GM12878 (cell line): ENCODE data around the gene SLC30A7. TPM values are rescaled to one million over a fixed set of nuclear protein-coding genes. Genes with fewer than 3 reads are reported as not detected.

ENCODE experiments used
- ATAC-seq: fragments of 200-7000 bp; cut with Tn5 transposase; 3 replicates; pipeline ENCODE4 v1.9.1; 2020; ENCODE audit warnings: mild to moderate bottlenecking, moderate library complexity
- BruUV-seq: library from RNA; stranded (reverse); fragments of 400-500 nt; replicated peaks from 2 replicates; lab custom pipeline; 2021; lab: Mats Ljungman, UMichigan
- CTCF ChIA-PET: fragments of 300-600 bp; sonication (Branson Sonifier 250); formaldehyde crosslinking; extraction: SDS; loops from one replicate; lab custom pipeline; 2021; ENCODE audit warnings: inconsistent platforms; lab: Yijun Ruan, JAX
- POLR2A ChIA-PET: fragments of 350-600 bp; formaldehyde crosslinking; extraction: SDS; loops from one replicate; lab custom pipeline; 2021; ENCODE audit warnings: inconsistent platforms; lab: Charles Lee
- RAD21 ChIA-PET: fragments of 300-600 bp; sonication (Branson Sonifier 250); formaldehyde crosslinking; loops from one replicate; lab custom pipeline; 2023; ENCODE audit warnings: antibody characterized with exemption; ENCODE audit not compliant: unreplicated experiment; lab: Charles Lee
- SMC1A ChIA-PET: fragments of 300-600 bp; sonication (Branson Sonifier 250); formaldehyde crosslinking; loops from one replicate; lab custom pipeline; 2023; ENCODE audit not compliant: unreplicated experiment, uncharacterized antibody; lab: Charles Lee
- DNase-seq: peaks from one replicate; pipeline ENCODE4 v3.0.0-alpha.2; 2011; ENCODE audit warnings: low read depth, low spot score
- FAIRE-seq: peaks from 3 replicates; lab custom pipeline; 2011; peaks lifted over from hg19 to GRCh38; lab: Jason Lieb, UNC
- H2AFZ ChIP-seq: 2 replicates; pipeline ENCODE4 v1.6.0; 2011; ENCODE audit warnings: low read depth, low read length, control low read depth; ENCODE audit not compliant: control insufficient read depth
- H3K27ac ChIP-seq: 2 replicates; pipeline ENCODE4 v1.5.1; 2011; ENCODE audit warnings: control low read depth; ENCODE audit not compliant: control insufficient read depth, insufficient read depth
- H3K27me3 ChIP-seq, 2 experiments: replicated peaks in 1 of 2; 2 replicates each; pipeline versions ENCODE4 v1.6.0 to v1.6.1; 2011; ENCODE audit warnings: low read length in 1 of 2; ENCODE audit not compliant: control insufficient read depth in 2 of 2, insufficient read depth in 2 of 2
- H3K36me3 ChIP-seq, 2 experiments: 2 replicates each; pipeline ENCODE4 v1.5.1; 2011; ENCODE audit warnings: low read length in 1 of 2; ENCODE audit not compliant: control insufficient read depth in 2 of 2, insufficient read depth in 2 of 2
- H3K4me1 ChIP-seq: 2 replicates; pipeline ENCODE4 v1.6.1; 2011; ENCODE audit warnings: mild to moderate bottlenecking, low read length, moderate library complexity, mixed read lengths; ENCODE audit not compliant: control insufficient read depth, insufficient read depth
- H3K4me2 ChIP-seq: 2 replicates; pipeline ENCODE4 v1.6.0; 2011; ENCODE audit warnings: control low read depth; ENCODE audit not compliant: control insufficient read depth, insufficient read depth
- H3K4me3 ChIP-seq: fragments of 200-600 bp; sonication (generic); 2 replicates; pipeline ENCODE4 v1.5.1; 2016
- H3K79me2 ChIP-seq: 2 replicates; pipeline ENCODE4 v1.6.0; 2011; ENCODE audit warnings: low read length; ENCODE audit not compliant: control insufficient read depth, insufficient read depth
- H3K9ac ChIP-seq: 2 replicates; pipeline ENCODE4 v1.8.0; 2011; ENCODE audit warnings: low read length, control low read depth, mixed read lengths; ENCODE audit not compliant: control insufficient read depth, insufficient read depth
- H3K9me3 ChIP-seq: replicated peaks from 3 replicates; pipeline ENCODE4 v1.5.1; 2011; ENCODE audit warnings: mild to moderate bottlenecking, low read length; ENCODE audit not compliant: control insufficient read depth, insufficient read depth
- H4K20me1 ChIP-seq: 2 replicates; pipeline ENCODE4 v1.6.0; 2011; ENCODE audit not compliant: control insufficient read depth, insufficient read depth
- BRCA1 ChIP-seq: IDR thresholded peaks from 2 replicates; pipeline ENCODE4 v1.6.1; 2011; ENCODE audit warnings: low read depth, low read length, improper control_type of control experiment
- ESRRA ChIP-seq: IDR thresholded peaks from 2 replicates; pipeline ENCODE4 v1.6.1; 2012; ENCODE audit warnings: mild to moderate bottlenecking, low read length, improper control_type of control experiment
- MEF2B ChIP-seq: fragments of 450-650 bp; IDR thresholded peaks from 2 replicates; pipeline ENCODE4 v1.6.1; 2018; ENCODE audit warnings: mild to moderate bottlenecking, moderate library complexity; ENCODE audit not compliant: partially characterized antibody, poor library complexity, severe bottlenecking
- MYC ChIP-seq: IDR thresholded peaks from 2 replicates; pipeline ENCODE4 v1.6.1; 2011; ENCODE audit warnings: mild to moderate bottlenecking, low read length, moderate library complexity, inconsistent platforms; ENCODE audit not compliant: insufficient read depth, insufficient replicate concordance, insufficient read length, severe bottlenecking
- NR2C2 ChIP-seq: IDR thresholded peaks from 2 replicates; pipeline ENCODE4 v1.6.1; 2011; ENCODE audit warnings: borderline replicate concordance, low read depth; ENCODE audit not compliant: control insufficient read depth, insufficient read length
- PAX5 ChIP-seq: IDR thresholded peaks from 2 replicates; pipeline ENCODE4 v1.6.1; 2011; ENCODE audit warnings: low read depth, low read length, borderline replicate concordance
- RAD51 ChIP-seq: fragments of 450-650 bp; IDR thresholded peaks from 2 replicates; pipeline ENCODE4 v1.6.1; 2016; ENCODE audit warnings: moderate library complexity, mild to moderate bottlenecking, inconsistent platforms
- RELA ChIP-seq: fragments of 450-650 bp; IDR thresholded peaks from 2 replicates; pipeline ENCODE4 v1.8.0; 2014; ENCODE audit warnings: borderline replicate concordance; ENCODE audit not compliant: partially characterized antibody
- SMC3 ChIP-seq: IDR thresholded peaks from 2 replicates; pipeline ENCODE4 v1.6.1; 2011; ENCODE audit warnings: low read length, improper control_type of control experiment, borderline replicate concordance
- SREBF2 ChIP-seq: IDR thresholded peaks from 2 replicates; pipeline ENCODE4 v1.6.1; 2012; ENCODE audit warnings: mild to moderate bottlenecking, low read length
- SUZ12 ChIP-seq: fragments of 200-600 bp; sonication (generic); IDR thresholded peaks from one replicate; pipeline ENCODE4 v1.6.1; 2018; ENCODE audit warnings: antibody characterized with exemption, mild to moderate bottlenecking; ENCODE audit not compliant: unreplicated experiment
- YY1 ChIP-seq: IDR thresholded peaks from 2 replicates; pipeline ENCODE4 v1.6.1; 2011; ENCODE audit warnings: low read depth, mild to moderate bottlenecking, low read length
- ZNF217 ChIP-seq: fragments of 450-650 bp; IDR thresholded peaks from 2 replicates; pipeline ENCODE4 v1.6.1; 2017; ENCODE audit warnings: antibody characterized with exemption, mild to moderate bottlenecking
- ZNF274 ChIP-seq: IDR thresholded peaks from one replicate; pipeline ENCODE4 v1.8.0; 2011; ENCODE audit not compliant: insufficient read length, insufficient read depth
- ZSCAN29 ChIP-seq: fragments of 450-650 bp; IDR thresholded peaks from 2 replicates; pipeline ENCODE4 v1.6.1; 2017; ENCODE audit warnings: mild to moderate bottlenecking, moderate library complexity
- WGBS: methylation state at CpG from one replicate; pipeline ENCODE4 v1.1.6; 2016; ENCODE audit warnings: low lambda C conversion rate; ENCODE audit not compliant: insufficient replicate concordance, insufficient coverage; ENCODE audit errors: missing lambda C conversion rate; 5-methylcytosine and 5-hydroxymethylcytosine counted together
- in situ Hi-C: fragments of 300-500 bp; cut with MboI; formaldehyde crosslinking; loops from 9 replicates; pipeline ENCODE4 v1.14.3; 2018; ENCODE audit warnings: mixed read lengths
- intact Hi-C: fragments of 100-400 bp; cut with micrococcal nuclease; formaldehyde crosslinking; loops from one replicate; pipeline ENCODE4 v1.14.2; 2022; ENCODE audit not compliant: unreplicated experiment
- polyA plus RNA-seq, 11 experiments: library from polyadenylated mRNA; depleted of rRNA in 4 of 11; unstranded in 6 of 11; stranded (reverse) in 5 of 11; fragments of >200 nt; fragmentation: Nextera tagmentation in 4 of 11; fragmentation: Illumina TruSeq in 1 of 11; extraction: Ambion mirVana in 4 of 11; extraction: Trizol in 1 of 11; gene quantifications; 1 replicate in 1 of 11; 2 replicates in 10 of 11; pipeline versions ENCODE4 v1.2.1 to v1.2.3, GENCODE V29; 2011 to 2016; ENCODE audit warnings: inconsistent platforms in 2 of 11, missing spikeins in 2 of 11, low read depth in 1 of 11
- total RNA-seq, 4 experiments: library from RNA; depleted of rRNA in 3 of 4; stranded (reverse); fragments of >200 nt in 3 of 4; fragmentation: Illumina TruSeq in 1 of 4; extraction: Trizol in 1 of 4; gene quantifications; 2 replicates each; pipeline versions ENCODE4 v1.2.1 to v1.2.3, GENCODE V29; 2013 to 2021
- TF ChIP-seq, protein P1 (sequence below): IDR thresholded peaks from 2 replicates; pipeline ENCODE4 v1.6.1; 2011; ENCODE audit warnings: borderline replicate concordance, low read depth, mild to moderate bottlenecking, moderate library complexity, mixed read lengths, low read length; ENCODE audit not compliant: insufficient read depth; ENCODE audit errors: extremely low read length
- TF ChIP-seq, protein P2 (sequence below): IDR thresholded peaks from 2 replicates; pipeline ENCODE4 v1.6.1; 2012; ENCODE audit warnings: low read depth, low read length, improper control_type of control experiment

The SLC30A7 gene
- total and polyA plus RNA-seq, 10 of the 15 experiments (the other 5 are each of a cell fraction or from before 2014, with no cell fraction given), result 4.4 to 23.3 (median 16.9) TPM

DNA sequence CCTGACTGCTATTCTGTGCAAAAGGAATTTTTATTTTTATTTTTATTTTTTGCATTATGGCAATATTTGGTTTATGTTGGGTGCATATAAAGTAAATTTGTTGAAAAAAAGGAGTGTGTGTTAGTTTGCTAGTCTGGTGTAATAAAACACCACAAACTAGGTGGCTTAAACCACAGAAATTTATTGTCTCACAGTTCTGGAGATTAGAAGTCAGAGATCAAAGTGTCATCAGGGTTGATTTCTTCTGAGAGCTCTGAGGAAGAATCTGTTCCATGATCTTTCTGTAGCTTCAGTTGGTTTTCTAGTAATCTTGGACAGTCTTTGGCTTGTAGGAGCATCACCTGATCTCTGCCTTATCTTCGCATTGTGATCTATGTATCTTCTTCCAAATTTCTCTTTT, 6.5 kb downstream of the SLC30A7 start:
- Histone ChIP-seq H3K4me1 (no peaks in the 10 kb centered on the region), H3K79me2 (peaks cover 24% of the 10 kb centered on the region), H3K36me3 (peaks cover 3 to 26% of the 10 kb centered on the region in 2 experiments), H3K9me3 (no peaks in the 10 kb centered on the region; the same call in 1 of the 3 replicates), H3K27me3 (no peaks in the 10 kb centered on the region), H2AFZ (no peak overlapping the region), H3K27ac (no peak overlapping the region), H3K4me3 (no peak overlapping the region), H3K9ac (no peak overlapping the region), H3K4me2 (no peak overlapping the region), H4K20me1 (no peaks in the 10 kb centered on the region)
- intact Hi-C loops (no loop called here), in situ Hi-C loops (no loop called here)
- WGBS, result 95% methylated on average over 1 of the region's 1 CpG
- TF ChIP-seq YY1 (no peak), MYC (no peak), ZNF274 (no peak), RAD51 (no peak)
- TF ChIP-seq, protein P1, sequence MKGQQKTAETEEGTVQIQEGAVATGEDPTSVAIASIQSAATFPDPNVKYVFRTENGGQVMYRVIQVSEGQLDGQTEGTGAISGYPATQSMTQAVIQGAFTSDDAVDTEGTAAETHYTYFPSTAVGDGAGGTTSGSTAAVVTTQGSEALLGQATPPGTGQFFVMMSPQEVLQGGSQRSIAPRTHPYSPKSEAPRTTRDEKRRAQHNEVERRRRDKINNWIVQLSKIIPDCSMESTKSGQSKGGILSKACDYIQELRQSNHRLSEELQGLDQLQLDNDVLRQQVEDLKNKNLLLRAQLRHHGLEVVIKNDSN, result no peak
- RAD21 ChIA-PET, result no interaction called here
- SMC1A ChIA-PET, result interaction anchor here (0.6 kb wide), 1 partner anchor 22 kb away, joined by 3 read pairs; no protein-coding TSS in a partner anchor
- POLR2A ChIA-PET, result no interaction called here
- ATAC-seq (no peak), DNase-seq (no peak), FAIRE-seq (no peak)
- CTCF ChIA-PET, result interaction anchor here (0.6 to 1.4 kb wide), 2 partner anchors 27 to 386 kb away, joined by 3 to 7 read pairs; no protein-coding TSS in a partner anchor
- no TSS peak for BruUV-seq

DNA sequence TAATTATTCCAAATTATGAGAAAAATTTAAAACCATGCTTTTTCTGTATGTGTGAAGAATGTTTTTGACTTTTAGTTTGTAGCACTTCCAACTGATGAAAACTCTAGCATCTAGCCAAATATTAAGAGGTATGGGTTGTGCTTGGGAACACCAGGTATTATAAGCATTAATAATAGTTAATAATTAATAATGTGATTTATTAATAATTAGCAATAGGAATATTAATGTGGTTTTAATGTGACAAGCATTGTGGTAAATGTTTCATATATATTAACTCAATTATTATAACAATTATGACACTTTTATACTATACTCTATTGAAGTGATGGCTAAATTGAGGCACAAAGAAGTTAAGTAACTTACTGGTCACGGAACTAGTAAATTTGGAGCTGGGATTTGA, 7.9 kb downstream of the SLC30A7 start:
- no peak overlapping the region for H3K4me2 ChIP-seq
- POLR2A ChIA-PET, result interaction anchor here (1.3 kb wide), 1 partner anchor 9 kb away, joined by 4 read pairs; no protein-coding TSS in a partner anchor
- no peaks in the 10 kb centered on the region for H4K20me1 ChIP-seq
- no peak for FAIRE-seq
- H3K9ac ChIP-seq, result no peak overlapping the region
- ATAC-seq, result no peak
- RAD21 ChIA-PET, result no interaction called here
- WGBS, result 100% methylated on average over 1 of the region's 1 CpG
- no peak overlapping the region for H3K4me3 ChIP-seq
- intact Hi-C loops (no loop called here), in situ Hi-C loops (no loop called here)
- DNase-seq, result no peak
- no peaks in the 10 kb centered on the region; the same call in 1 of the 3 replicates for H3K9me3 ChIP-seq
- no peak overlapping the region for H2AFZ ChIP-seq
- H3K27ac ChIP-seq, result no peak overlapping the region
- SMC1A ChIA-PET, result interaction anchor here (1.3 kb wide), 1 partner anchor 15 kb away, joined by 3 read pairs; no protein-coding TSS in a partner anchor
- CTCF ChIA-PET, result interaction anchor here (1.0 to 1.3 kb wide), 2 partner anchors 385 to 535 kb away, joined by 3 to 4 read pairs; no protein-coding TSS in a partner anchor
- no TSS peak for BruUV-seq
- no peaks in the 10 kb centered on the region for H3K27me3 ChIP-seq
- peaks cover 10% of the 10 kb centered on the region for H3K79me2 ChIP-seq
- peaks cover 3 to 23% of the 10 kb centered on the region in 2 experiments for H3K36me3 ChIP-seq
- no peaks in the 10 kb centered on the region for H3K4me1 ChIP-seq
- no peak for TF ChIP-seq MEF2B
- no peak for TF ChIP-seq NR2C2
- TF ChIP-seq ZSCAN29, result no peak
- TF ChIP-seq ZNF217, result no peak
- no peak for TF ChIP-seq SUZ12
- TF ChIP-seq PAX5, result no peak
- TF ChIP-seq BRCA1, result no peak
- TF ChIP-seq ESRRA, result no peak
- no peak for TF ChIP-seq SMC3
- TF ChIP-seq, protein P2, sequence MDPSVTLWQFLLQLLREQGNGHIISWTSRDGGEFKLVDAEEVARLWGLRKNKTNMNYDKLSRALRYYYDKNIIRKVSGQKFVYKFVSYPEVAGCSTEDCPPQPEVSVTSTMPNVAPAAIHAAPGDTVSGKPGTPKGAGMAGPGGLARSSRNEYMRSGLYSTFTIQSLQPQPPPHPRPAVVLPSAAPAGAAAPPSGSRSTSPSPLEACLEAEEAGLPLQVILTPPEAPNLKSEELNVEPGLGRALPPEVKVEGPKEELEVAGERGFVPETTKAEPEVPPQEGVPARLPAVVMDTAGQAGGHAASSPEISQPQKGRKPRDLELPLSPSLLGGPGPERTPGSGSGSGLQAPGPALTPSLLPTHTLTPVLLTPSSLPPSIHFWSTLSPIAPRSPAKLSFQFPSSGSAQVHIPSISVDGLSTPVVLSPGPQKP, result no peak
- TF ChIP-seq SREBF2, result no peak
- TF ChIP-seq RELA, result no peak
